ENCODE measurements around the gene NELFB.

GRCh38 chr9:137217276-137218211 is 37.6 kb upstream of the NELFB start:
- TF ChIP-seq CTCF (IDR thresholded peaks at IDR 0.05; ENCODE audit: low read depth, low read length) (no peak), POLR2A (IDR thresholded peaks at IDR 0.05; ENCODE audit: extremely low read depth, insufficient read length) (no peak), MAX (IDR thresholded peaks at IDR 0.05; ENCODE audit: low read depth, low read length) (no peak)
